ENCODE measurements around the gene INTS11.

The INTS11 gene

DNA sequence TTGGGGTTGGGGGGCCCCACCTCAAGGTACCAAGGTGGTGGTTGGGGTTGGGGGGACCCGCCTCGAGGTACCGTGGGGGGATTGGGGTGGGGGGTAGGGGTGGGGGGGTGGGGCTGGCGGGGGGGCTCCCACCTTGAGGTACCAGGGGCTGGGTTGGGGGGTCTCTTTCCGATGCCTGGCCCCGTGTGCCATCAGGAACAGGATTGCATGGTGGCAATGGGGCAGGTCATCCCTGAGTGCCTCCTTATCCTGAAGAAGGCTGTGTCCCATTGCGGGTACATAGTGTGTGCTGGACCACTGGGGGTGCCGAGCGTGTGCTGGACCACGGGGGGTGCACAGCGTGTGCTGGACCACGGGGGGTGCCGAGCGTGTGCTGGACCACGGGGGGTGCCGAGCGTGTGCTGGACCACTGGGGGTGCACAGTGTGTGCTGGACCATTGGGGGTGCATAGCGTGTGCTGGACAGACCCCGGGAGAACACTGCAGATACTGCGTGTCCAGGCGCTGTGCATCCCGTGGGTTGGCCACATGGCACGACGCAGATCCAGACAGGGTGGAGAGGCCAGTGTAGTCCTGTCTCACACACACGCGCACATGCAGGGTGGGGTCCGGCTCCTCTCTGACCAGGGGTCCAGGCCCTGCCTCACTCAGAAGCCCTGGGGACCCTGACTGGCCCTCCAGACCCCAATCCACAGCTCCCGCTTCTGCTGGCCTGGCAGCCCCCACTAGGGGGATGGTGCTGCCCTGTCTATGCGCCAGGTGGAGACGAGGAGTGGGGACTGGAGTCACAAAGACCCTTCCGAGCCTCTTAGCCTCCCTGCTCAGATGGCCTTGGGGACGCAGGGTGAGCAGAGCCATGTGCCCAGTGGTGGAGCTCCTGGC, 40.0 kb downstream of the INTS11 start:
- Histone ChIP-seq H3K27ac (ENCODE audit: extremely low read depth, low read depth, low read length) (no peak overlapping the region), H3K36me3 (ENCODE audit: control insufficient read depth in 2 of 2, insufficient read depth in 1 of 2, low read length in 2 of 2) (no peaks in the 10 kb centered on the region), H3K9me3 (ENCODE audit: control insufficient read depth, insufficient read depth, low read depth, low read length) (no peaks in the 10 kb centered on the region), H3K4me1 (ENCODE audit: control insufficient read depth, insufficient read depth, low read length) (no peaks in the 10 kb centered on the region), H3K4me3 (ENCODE audit: low read depth, low read length) (no peak overlapping the region)
- TF ChIP-seq, protein P1, sequence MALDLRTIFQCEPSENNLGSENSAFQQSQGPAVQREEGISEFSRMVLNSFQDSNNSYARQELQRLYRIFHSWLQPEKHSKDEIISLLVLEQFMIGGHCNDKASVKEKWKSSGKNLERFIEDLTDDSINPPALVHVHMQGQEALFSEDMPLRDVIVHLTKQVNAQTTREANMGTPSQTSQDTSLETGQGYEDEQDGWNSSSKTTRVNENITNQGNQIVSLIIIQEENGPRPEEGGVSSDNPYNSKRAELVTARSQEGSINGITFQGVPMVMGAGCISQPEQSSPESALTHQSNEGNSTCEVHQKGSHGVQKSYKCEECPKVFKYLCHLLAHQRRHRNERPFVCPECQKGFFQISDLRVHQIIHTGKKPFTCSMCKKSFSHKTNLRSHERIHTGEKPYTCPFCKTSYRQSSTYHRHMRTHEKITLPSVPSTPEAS (tag by site-specific recombination; IDR thresholded peaks at IDR 0.05), result no peak
- no peak for TF ChIP-seq ZNF791 (tag by site-specific recombination; IDR thresholded peaks at IDR 0.05)
- TF ChIP-seq, protein P2, sequence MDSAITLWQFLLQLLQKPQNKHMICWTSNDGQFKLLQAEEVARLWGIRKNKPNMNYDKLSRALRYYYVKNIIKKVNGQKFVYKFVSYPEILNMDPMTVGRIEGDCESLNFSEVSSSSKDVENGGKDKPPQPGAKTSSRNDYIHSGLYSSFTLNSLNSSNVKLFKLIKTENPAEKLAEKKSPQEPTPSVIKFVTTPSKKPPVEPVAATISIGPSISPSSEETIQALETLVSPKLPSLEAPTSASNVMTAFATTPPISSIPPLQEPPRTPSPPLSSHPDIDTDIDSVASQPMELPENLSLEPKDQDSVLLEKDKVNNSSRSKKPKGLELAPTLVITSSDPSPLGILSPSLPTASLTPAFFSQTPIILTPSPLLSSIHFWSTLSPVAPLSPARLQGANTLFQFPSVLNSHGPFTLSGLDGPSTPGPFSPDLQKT (IDR thresholded peaks at IDR 0.05; ENCODE audit: borderline replicate concordance, low read depth, low read length), result no peak
- TF ChIP-seq ZNF701 (tag by site-specific recombination; IDR thresholded peaks at IDR 0.05), result no peak
- no peak for TF ChIP-seq ZNF561 (tag by site-specific recombination; IDR thresholded peaks at IDR 0.05; ENCODE audit: borderline replicate concordance)
- TF ChIP-seq, protein P3, sequence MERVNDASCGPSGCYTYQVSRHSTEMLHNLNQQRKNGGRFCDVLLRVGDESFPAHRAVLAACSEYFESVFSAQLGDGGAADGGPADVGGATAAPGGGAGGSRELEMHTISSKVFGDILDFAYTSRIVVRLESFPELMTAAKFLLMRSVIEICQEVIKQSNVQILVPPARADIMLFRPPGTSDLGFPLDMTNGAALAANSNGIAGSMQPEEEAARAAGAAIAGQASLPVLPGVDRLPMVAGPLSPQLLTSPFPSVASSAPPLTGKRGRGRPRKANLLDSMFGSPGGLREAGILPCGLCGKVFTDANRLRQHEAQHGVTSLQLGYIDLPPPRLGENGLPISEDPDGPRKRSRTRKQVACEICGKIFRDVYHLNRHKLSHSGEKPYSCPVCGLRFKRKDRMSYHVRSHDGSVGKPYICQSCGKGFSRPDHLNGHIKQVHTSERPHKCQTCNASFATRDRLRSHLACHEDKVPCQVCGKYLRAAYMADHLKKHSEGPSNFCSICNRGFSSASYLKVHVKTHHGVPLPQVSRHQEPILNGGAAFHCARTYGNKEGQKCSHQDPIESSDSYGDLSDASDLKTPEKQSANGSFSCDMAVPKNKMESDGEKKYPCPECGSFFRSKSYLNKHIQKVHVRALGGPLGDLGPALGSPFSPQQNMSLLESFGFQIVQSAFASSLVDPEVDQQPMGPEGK (tag by site-specific recombination; IDR thresholded peaks at IDR 0.05), result peak; percentile 44; the same call in 1 of the 2 replicates
- no peak for TF ChIP-seq KLF16 (tag by site-specific recombination; IDR thresholded peaks at IDR 0.05)
- no peak for TF ChIP-seq ZNF274 (IDR thresholded peaks at IDR 0.05; ENCODE audit: low read length)
- no peak for TF ChIP-seq ZNF274 (tag by site-specific recombination; IDR thresholded peaks at IDR 0.05; ENCODE audit: borderline replicate concordance)
- TF ChIP-seq GLIS1 (tag by site-specific recombination; IDR thresholded peaks at IDR 0.05), result 0 out of 2 replicates have a peak, but pooled peaks have one; percentile 16
- TF ChIP-seq SALL2 (tag by site-specific recombination; IDR thresholded peaks at IDR 0.05; ENCODE audit: borderline replicate concordance), result no peak
- TF ChIP-seq ZNF600 (tag by site-specific recombination; IDR thresholded peaks at IDR 0.05), result 0 out of 2 replicates have a peak, but pooled peaks have one; percentile 31
- TF ChIP-seq GLIS2 (tag by site-specific recombination; IDR thresholded peaks at IDR 0.05), result peak; percentile 37; the same call in 1 of the 2 replicates
- no peak for TF ChIP-seq ZNF391 (tag by site-specific recombination; IDR thresholded peaks at IDR 0.05; ENCODE audit: borderline replicate concordance, low read depth)
- ChIA-PET CTCF (no interaction called here), POLR2A (no interaction called here)

DNA sequence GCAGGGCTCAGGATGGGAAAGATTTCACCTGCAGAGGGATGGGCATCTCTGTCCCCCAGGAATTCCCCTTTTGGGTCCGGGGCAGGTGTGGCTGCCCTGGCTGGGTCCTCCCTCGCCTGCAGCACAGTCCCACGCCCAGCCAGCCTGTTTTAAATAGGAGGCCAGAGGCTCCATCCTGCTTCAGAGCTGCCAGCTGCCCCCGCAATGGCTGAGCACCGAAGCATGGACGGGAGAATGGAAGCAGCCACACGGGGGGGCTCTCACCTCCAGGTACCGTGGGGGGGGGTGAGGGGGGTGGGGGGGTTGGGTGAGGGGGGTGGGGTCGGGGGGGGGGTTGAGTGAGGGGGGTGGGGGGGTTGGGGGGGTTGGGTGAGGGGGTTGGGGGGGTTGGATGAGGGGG, 40.6 kb downstream of the INTS11 start:
- ChIA-PET CTCF (no interaction called here), POLR2A (no interaction called here)
- no peaks in the 10 kb centered on the region for H3K4me1 ChIP-seq (ENCODE audit: control insufficient read depth, insufficient read depth, low read length)
- no peak overlapping the region for H3K4me3 ChIP-seq (ENCODE audit: low read depth, low read length)
- no peak overlapping the region for H3K27ac ChIP-seq (ENCODE audit: extremely low read depth, low read depth, low read length)
- no peaks in the 10 kb centered on the region for H3K36me3 ChIP-seq (ENCODE audit: control insufficient read depth in 2 of 2, insufficient read depth in 1 of 2, low read length in 2 of 2)
- TF ChIP-seq ZNF707 (tag by site-specific recombination; IDR thresholded peaks at IDR 0.05) (no peak), KLF1 (tag by site-specific recombination; IDR thresholded peaks at IDR 0.05) (peak; percentile 54), ZFHX2 (tag by site-specific recombination; conservative IDR thresholded peaks at IDR 0.05) (0 out of 2 replicates have a peak, but pooled peaks have one; percentile 31)
- TF ChIP-seq, protein P4, sequence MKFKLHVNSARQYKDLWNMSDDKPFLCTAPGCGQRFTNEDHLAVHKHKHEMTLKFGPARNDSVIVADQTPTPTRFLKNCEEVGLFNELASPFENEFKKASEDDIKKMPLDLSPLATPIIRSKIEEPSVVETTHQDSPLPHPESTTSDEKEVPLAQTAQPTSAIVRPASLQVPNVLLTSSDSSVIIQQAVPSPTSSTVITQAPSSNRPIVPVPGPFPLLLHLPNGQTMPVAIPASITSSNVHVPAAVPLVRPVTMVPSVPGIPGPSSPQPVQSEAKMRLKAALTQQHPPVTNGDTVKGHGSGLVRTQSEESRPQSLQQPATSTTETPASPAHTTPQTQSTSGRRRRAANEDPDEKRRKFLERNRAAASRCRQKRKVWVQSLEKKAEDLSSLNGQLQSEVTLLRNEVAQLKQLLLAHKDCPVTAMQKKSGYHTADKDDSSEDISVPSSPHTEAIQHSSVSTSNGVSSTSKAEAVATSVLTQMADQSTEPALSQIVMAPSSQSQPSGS (tag by site-specific recombination; IDR thresholded peaks at IDR 0.05; ENCODE audit: low read depth), result no peak
- H3K9me3 ChIP-seq (ENCODE audit: control insufficient read depth, insufficient read depth, low read depth, low read length), result no peaks in the 10 kb centered on the region

All from HEK293 (cell line).